Hematopoietic multipotent progenitor cell treated with erythropoietin and hydrocortisone succinate and interleukin-3 and kit ligand, for 15 days (in vitro differentiated cells): Measurements from ENCODE around the gene GPATCH2L.
A peak's percentile ranks its signal among the peaks of the same experiment; 100 is the strongest.

Source experiments
- DNase-seq: peaks from one replicate; pipeline ENCODE4 v3.0.0-alpha.2; 2015; ENCODE audit warnings: low spot score

The GPATCH2L gene

GRCh38 chr14:76151398-76152332 is at the start of gene GPATCH2L:
TSS of gene GPATCH2L (plus strand) at chr14:76151922. CDS start at chr14:76154364, 2,442 bp downstream.
- peak; percentile 91 for DNase-seq

GRCh38 chr14:76104802-76105355 is 46.8 kb upstream of the GPATCH2L start:
- no peak for DNase-seq

- DNase-seq, result no peak
Measured at GRCh38 chr14:76106188-76106587, 45.5 kb upstream of the GPATCH2L start.

GRCh38 chr14:76109087-76109880 is 42.4 kb upstream of the GPATCH2L start:
- DNase-seq, result no peak

- no peak for DNase-seq
Measured at GRCh38 chr14:76112889-76113624, 38.7 kb upstream of the GPATCH2L start.

GRCh38 chr14:76113691-76114090 is 38.0 kb upstream of the GPATCH2L start:
- DNase-seq, result no peak

GRCh38 chr14:76115010-76115422 is 36.7 kb upstream of the GPATCH2L start:
- no peak for DNase-seq

GRCh38 chr14:76117789-76118484 is 33.8 kb upstream of the GPATCH2L start:
- no peak for DNase-seq

GRCh38 chr14:76118594-76118993 is 33.1 kb upstream of the GPATCH2L start:
- no peak for DNase-seq

GRCh38 chr14:76121089-76121748 is 30.5 kb upstream of the GPATCH2L start:
- DNase-seq, result no peak

- no peak for DNase-seq
Measured at GRCh38 chr14:76123426-76124225, 28.1 kb upstream of the GPATCH2L start.

- DNase-seq, result no peak
Measured at GRCh38 chr14:76125511-76125910, 26.2 kb upstream of the GPATCH2L start.

GRCh38 chr14:76126076-76126475 is 25.6 kb upstream of the GPATCH2L start:
- DNase-seq, result no peak

GRCh38 chr14:76129851-76130576 is 21.7 kb upstream of the GPATCH2L start:
- no peak for DNase-seq

- DNase-seq, result no peak
Measured at GRCh38 chr14:76131071-76131965, 20.4 kb upstream of the GPATCH2L start.

- no peak for DNase-seq
Measured at GRCh38 chr14:76133103-76133502, 18.6 kb upstream of the GPATCH2L start.

GRCh38 chr14:76134231-76134630 is 17.5 kb upstream of the GPATCH2L start:
- no peak for DNase-seq

- no peak for DNase-seq
Measured at GRCh38 chr14:76135722-76136121, 16.0 kb upstream of the GPATCH2L start.
